Left colon (tissue), 2 donors: Measurements from ENCODE around the gene GGA3. TPM values are rescaled to one million over a fixed set of nuclear protein-coding genes. Genes with fewer than 3 reads are reported as not detected.
"Not testable (repeated sequence)": the region's sequence is repeated elsewhere in the genome, so short reads cannot be mapped to it uniquely, and the experiment has no call there.

Experiments
- ATAC-seq: fragments of 200-7000 bp; cut with Tn5 transposase; one replicate; pipeline ENCODE4 v1.9.1; 2020; ENCODE audit warnings: mild to moderate bottlenecking, moderate library complexity
- DNase-seq, 2 donors: peaks; one replicate each; pipeline ENCODE4 v3.0.0-alpha.2; 2020
- intact Hi-C, 2 donors: fragments of 100-400 bp; cut with DNase I in 1 of 2; cut with micrococcal nuclease in 1 of 2; formaldehyde crosslinking; loops; one replicate each; pipeline versions ENCODE4 v1.11.2 to v1.14.0; 2022; cut with DNase I, micrococcal nuclease
- total RNA-seq, 2 donors: library from RNA; stranded (reverse); fragmentation: NEBNext Ultra II Directional; extraction: Animal tissue kit (Norgen Biotek cat#: 25700); gene quantifications; one replicate each; pipeline ENCODE4 v1.2.1, GENCODE V29; 2021
- donor health status: DM: no; HTN: no; CAD: no.
- donor health status: DM: yes; HTN: yes; CAD: no.

The GGA3 gene
- total RNA-seq, 2 donors from 2014 or later, result 39.9 to 46.5 TPM

GRCh38 chr17:75237100-75238014, 24.0 kb downstream of the GGA3 start:
- no peak for DNase-seq
- intact Hi-C loops, result no loop called here
- ATAC-seq, result no peak

DNA sequence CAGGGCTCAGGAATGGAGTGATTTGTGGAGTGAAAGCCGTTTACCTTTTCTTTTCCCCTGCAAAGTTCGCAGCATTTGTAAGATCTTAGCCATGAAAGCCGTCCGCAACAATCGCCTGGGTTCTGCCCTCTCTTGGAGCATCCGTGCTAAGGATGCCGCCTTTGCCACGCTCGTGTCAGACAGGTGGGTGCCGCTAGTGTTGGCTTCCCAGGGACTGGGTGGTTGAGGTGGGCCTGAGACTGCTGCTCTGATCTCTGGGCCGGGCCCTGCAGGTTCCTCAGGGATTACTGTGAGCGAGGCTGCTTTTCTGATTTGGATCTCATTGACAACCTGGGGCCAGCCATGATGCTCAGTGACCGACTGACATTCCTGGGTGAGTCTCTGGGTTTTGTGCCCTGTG, 28.6 kb downstream of the GGA3 start:
- DNase-seq, result no peak
- ATAC-seq, result no peak
- intact Hi-C loops, result no loop called here

GRCh38 chr17:75231741-75232464, 29.5 kb downstream of the GGA3 start:
- intact Hi-C loops, result no loop called here
- ATAC-seq, result no peak
- no peak for DNase-seq

DNA sequence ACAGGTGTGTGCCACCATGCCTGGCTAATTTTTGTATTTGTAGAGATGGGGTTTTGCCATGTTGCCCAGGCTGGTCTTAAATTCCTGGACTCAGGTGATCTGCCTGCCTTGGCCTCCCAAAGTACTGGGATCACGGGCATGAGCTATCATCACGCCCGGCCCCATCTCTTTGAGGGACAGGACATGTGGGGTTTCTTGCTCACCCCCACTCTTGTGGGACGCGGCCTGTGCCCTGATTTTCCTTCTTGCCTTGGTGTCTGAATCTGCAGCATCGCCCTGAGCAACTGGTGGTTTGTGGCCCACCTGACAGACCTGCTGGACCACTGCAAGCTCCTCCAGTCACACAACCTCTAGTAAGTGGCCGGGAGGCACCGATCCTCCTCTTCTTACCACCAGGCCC, 30.3 kb downstream of the GGA3 start:
- no peak for DNase-seq
- intact Hi-C loops, result no loop called here
- no peak for ATAC-seq

DNA sequence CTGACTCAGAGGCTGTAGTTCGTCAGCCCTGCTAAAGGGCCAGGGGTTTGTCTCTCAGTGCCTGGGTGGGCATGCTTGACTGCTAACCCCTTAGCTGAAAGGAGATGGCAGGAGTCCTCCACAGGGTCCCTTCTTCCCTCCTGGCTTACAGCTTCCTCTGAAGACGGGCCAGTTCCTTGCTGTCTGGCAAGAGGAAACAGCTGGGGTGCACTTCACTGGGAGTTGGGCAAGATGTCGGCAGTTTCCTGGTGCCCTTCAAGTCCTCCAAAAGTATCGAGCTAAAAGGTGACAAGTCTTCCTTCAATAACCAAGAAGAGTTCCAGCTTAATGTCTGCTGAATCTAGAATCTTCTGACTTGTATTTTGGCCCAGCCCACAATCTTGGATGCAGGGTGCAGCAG, 32.6 kb downstream of the GGA3 start:
- ATAC-seq (peak; percentile 18), DNase-seq (no peak)
- intact Hi-C loops, result no loop called here

GRCh38 chr17:75228305-75228704, 33.1 kb downstream of the GGA3 start:
- ATAC-seq (peak; percentile 68), DNase-seq (no peak)
- intact Hi-C loops, result no loop called here

DNA sequence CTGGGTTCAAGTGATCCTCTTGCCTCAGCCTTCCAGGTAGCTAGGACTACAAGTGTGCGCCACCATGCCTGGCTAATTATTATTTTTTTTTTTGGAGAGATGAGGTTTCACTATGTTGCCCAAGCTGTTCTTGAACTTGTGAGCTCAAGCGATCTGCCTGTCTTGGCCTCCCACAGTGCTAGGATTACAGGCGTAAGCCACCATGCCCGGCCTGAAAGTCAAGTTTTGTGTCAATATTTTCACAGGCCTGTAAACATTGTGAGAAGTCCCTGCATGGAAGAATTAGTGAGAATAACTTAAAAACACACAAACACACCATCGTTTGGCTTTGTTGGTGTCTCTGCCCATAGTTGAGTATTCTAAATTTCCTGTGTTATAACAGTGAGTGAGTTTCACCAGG, 33.7 kb downstream of the GGA3 start:
- intact Hi-C loops, result no loop called here
- DNase-seq (no peak), ATAC-seq (no peak)

GRCh38 chr17:75225016-75225415, 36.4 kb downstream of the GGA3 start:
- no peak for ATAC-seq

DNA sequence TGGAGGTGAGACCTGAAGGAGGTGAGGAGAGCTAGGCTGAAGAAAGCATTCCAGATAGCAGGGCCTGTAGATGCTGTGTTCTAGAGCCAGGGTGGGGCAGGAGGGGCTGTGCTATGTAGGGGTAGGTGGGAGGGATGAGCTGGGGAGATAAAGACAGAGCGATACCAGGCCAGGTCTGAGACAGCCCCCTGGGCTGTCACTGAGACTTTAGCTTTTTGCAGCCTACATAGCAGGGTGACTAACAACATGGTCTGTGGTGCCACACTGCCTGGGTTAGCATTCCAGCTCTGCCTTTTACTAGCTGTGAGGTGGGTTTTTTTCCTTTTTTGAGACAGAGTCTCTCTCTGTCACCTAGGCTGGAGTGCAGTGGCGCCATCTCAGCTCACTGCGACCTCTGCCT, 41.6 kb downstream of the GGA3 start:
- no peak for DNase-seq
- ATAC-seq, result no peak
- intact Hi-C loops, result no loop called here

More at GRCh38 chr17:75225016-75225415, 36.4 kb downstream of the GGA3 start:
- intact Hi-C loops, result no loop called here
- DNase-seq, result no peak

DNA sequence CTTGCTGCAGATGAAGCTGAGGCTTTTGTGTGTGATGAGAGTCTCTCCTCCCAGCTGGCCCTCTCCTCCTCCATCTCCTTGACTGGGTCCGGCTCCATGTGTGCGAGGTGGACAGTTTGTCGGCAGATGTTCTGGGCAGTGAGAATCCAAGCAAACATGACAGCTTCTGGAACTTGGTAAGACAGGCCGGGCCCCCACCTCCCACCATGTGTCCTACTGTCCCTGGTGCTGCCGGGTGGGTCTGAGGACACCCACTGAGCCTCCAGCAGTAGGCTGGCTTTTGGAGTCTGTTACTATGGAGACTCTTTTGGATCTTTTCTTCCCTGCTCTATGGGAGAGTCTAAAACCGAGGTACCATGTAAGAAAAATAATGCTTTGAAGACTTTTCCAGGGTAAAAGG, 43.3 kb downstream of the GGA3 start:
- intact Hi-C loops, result no loop called here
- ATAC-seq (no peak), DNase-seq (no peak)

GRCh38 chr17:75209061-75209460, 52.3 kb downstream of the GGA3 start:
- no peak for ATAC-seq
- intact Hi-C loops, result loop anchor here in 1 of 2 donors (10.0 kb wide), 1 partner anchor 94 kb away; no protein-coding TSS in a partner anchor
- DNase-seq, result no peak

GRCh38 chr17:75208161-75208560, 53.2 kb downstream of the GGA3 start:
- no peak for DNase-seq
- intact Hi-C loops, result loop anchor here in 1 of 2 donors (10.0 kb wide), 1 partner anchor 93 kb away; no protein-coding TSS in a partner anchor
- no peak for ATAC-seq

DNA sequence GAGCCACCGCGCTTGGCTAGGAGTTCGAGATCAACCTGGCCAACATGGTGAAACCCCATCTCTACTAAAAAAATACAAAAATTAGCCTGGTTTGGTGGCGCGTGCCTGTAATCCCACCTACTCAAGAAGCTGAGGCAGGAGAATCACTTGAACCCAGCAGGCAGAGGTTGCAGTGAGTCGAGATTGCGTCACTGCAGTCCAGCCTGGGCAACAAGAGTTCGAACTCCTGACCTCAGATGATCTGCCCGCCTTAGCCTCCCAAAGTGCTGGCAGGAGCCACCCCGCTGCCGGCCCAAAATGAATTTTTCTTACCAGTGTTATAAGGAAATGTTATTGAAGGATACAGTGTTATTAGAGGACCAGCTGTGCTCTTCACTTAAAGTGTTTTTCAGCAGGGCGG, 53.6 kb downstream of the GGA3 start:
- DNase-seq (no peak), ATAC-seq (no peak)
- intact Hi-C loops, result loop anchor here in 1 of 2 donors (10.0 kb wide), 1 partner anchor 93 kb away; no protein-coding TSS in a partner anchor

GRCh38 chr17:75207050-75207407, 54.4 kb downstream of the GGA3 start:
- not testable (repeated sequence) for ATAC-seq, DNase-seq
- intact Hi-C loops, result loop anchor here in 1 of 2 donors (10.0 kb wide), 1 partner anchor 92 kb away; no protein-coding TSS in a partner anchor

GRCh38 chr17:75205793-75206163, 55.6 kb downstream of the GGA3 start:
- intact Hi-C loops, result loop anchor here in 1 of 2 donors (10.0 kb wide), 1 partner anchor 91 kb away; no protein-coding TSS in a partner anchor

DNA sequence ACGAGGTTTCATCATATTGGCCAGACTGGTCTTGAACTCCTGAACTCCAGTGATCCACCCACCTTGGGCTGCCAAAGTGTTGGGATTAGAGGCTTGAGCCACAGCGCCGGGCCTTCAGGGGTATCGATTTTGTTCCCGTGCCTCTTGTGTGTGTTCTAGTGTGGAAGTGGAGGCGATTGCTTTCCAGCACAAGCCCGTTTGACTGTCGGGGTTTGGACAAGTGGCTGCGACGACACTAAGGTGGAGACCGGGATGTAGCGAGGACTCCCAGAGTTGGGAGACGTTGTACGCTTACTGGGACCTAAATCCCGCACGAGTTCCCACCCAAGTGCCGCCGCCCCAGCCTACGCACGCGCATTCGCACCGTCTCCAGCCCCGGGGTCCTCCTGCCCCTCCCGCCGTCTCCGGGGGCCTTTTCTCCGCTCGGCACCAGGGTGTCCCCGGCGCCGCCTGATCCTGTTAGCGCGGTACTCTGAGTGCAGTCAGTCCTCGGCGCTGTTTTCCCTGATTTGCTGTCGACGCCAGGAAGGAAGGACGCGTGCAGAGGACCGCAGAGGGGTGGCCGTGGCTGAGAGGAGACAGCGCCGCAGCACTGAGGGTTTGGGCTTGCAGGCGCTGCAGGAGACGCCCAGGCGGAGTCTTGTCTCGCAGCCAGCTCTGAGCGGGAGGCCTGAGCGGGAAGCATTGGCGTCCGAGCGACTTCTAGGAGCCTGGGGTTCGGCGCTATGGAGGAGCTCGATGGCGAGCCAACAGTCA, 56.2 kb downstream of the GGA3 start, which contains the start of gene NUP85:
TSS of gene NUP85 (plus strand) at position 643 of the 756 bp plus-strand sequence. CDS start at position 726, 83 bp downstream.
- intact Hi-C loops, result loop anchor here in 1 of 2 donors (10.0 kb wide), 1 partner anchor 90 kb away; no protein-coding TSS in a partner anchor
- peak; percentile 92 to 96 for DNase-seq
- ATAC-seq, result peak; percentile 91

More at GRCh38 chr17:75205793-75206163, 55.6 kb downstream of the GGA3 start:
- no peak for DNase-seq
- ATAC-seq, result no peak

DNA sequence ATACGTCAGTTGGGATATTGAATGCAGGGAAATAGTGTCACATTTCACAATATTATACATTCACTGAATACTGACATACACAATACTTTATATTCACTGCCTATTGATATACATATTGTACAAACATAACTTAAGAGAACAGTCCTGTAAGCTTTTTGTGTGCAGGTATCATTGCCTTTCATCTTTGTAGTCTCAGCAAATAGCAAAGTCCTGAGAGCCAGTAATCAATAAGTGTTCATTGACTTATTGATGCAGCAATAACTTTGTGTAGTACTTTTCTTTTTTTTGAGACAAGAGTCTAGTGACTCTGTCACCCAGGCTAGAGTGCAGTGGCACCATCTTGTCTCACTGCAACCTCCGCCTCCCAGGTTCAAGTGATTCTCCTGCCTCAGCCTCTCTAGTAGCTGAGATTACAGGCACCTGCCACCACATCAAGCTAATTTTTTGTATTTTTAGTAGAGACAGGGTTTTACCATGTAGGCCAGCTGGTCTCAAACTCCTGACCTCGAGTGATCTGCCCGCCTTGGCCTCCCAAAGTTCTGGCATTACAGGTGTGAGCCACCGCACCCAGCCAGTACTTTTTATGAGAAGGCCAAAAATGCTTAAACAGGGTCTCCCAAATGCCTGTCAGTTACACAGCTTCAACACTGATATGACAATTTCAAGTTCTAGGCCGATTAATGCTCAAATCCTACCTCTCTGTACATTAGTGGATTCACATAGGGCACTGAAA, 61.4 kb downstream of the GGA3 start:
- ATAC-seq (no peak), DNase-seq (no peak)
- intact Hi-C loops, result loop anchor here in 1 of 2 donors (10.0 kb wide), 1 partner anchor 85 kb away; no protein-coding TSS in a partner anchor

DNA sequence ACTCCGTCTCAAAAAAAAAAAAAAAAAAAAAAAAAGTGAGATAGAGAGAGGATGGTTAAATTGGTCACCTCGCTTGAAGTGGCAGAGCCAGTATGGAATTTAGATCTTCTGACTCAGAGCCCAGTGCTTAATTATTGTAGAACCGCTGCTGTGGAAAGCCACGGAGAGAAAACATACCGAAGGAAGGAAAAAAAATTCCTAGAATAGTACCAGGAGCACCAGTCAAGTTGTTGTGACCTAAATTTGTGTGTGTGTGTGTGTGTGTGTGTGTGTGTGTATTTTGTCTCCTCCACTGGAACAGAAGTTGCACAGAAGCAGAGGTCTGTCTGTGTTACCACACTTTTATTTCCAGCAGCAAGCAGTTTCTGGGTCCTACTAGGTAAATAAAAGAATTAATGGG, 66.5 kb downstream of the GGA3 start:
- intact Hi-C loops, result no loop called here
- DNase-seq, result no peak
- no peak for ATAC-seq
